HG02610 (cell line): ENCODE results near the gene TULP1.

Experiments used
- ATAC-seq: cut with Tn5 transposase; IDR thresholded peaks from one replicate; pipeline ENCODE4 v1.9.1; 2021; ENCODE audit warnings: mild to moderate bottlenecking, moderate library complexity; ENCODE audit not compliant: unreplicated experiment

TULP1 gene

DNA sequence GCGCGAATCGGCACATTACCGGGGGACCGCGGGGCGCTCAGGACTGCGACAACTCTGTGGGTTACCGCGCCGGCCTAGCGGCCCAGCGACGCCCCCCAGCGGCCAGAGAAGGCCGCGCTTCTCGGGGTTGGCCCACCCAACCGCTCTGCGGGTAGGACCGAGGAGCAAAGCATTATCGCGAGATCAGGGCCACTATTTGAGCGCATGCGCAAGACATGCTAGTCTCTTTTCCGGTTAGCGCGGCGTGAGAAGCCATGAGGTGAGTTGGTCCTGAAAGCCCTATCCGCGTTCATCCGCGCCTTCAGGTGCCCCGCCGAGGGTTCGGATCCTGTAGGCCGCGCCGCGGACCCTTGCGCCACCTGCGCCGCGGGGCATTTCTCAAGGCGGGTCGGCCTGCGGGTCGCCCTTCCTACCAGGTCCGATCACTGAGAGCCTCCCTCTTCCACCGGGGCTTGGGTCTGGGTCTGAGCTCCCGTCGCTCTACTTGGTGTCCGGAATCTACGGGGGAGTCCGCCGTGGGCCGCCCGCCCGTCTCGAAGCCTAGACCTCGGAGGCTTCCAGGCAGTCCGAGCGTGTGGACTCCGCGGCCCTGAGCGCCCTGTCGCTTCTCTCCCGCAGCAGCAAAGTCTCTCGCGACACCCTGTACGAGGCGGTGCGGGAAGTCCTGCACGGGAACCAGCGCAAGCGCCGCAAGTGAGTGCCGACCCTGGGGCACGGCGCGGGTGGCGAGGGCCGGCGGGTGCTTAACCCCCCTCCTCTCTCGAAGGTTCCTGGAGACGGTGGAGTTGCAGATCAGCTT, 44.3 kb downstream of the TULP1 start, which contains the start of gene RPL10A:
TSS of gene RPL10A (plus strand) at position 221 of the 799 bp plus-strand sequence. CDS start at position 255, 34 bp downstream.
- peak; percentile 81 for ATAC-seq

DNA sequence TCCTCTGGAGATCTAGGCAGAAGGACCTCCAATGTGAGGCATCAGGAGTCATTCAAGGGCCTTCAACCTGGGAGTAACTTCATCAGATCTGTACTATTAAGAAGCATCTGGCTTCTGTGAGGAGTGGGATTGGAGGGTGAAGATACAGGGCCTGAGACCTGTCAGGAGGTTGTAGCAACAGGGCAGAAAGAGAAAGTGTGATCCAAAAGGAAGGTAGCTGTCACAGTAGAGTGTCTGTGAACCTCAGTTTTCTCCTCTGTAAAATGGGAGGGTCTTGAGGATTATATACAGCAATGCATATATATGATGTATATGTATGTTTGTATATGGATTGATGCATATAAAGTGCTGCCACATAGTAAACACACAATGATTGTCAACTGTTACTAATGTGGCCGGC, 47.0 kb downstream of the TULP1 start:
- ATAC-seq = no peak

DNA sequence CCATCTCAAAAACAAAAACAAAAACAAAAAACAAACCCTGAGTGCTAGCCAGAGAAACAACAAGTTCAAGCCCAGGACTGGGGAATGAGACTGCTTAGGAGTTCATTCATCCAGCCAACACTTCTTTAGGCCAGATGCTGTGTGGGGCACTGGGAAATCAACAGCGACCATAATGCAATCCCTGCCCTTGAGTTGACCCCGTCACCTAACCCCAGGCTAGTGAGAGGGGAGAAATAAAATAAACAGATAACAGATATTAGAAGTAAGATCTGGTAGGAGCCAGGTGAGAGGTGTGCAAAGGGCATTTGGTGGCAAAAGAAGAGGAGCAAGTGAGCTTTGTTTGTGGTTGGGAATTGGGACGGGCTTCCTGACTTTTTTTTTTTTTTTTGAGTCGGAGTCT, 49.4 kb downstream of the TULP1 start:
- no peak for ATAC-seq

DNA sequence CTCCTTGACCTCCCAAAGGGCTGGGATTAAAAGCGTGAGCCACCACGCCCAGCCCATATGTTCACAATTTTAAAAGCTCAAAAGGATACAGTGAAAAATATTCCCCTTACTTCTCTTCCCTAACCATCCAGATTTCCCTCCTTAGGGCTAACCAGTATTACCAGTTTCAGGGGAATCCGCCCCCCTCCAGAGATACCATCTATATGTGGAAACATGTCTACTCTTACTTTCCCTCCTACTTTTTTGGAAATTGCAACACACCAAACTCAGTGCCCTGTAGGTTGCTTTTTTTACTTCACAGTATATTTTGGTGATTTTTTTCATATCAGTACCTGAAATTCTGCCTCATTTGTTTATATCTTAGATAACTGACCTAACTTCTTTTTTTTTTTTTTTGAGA, 51.4 kb downstream of the TULP1 start:
- ATAC-seq = no peak

DNA sequence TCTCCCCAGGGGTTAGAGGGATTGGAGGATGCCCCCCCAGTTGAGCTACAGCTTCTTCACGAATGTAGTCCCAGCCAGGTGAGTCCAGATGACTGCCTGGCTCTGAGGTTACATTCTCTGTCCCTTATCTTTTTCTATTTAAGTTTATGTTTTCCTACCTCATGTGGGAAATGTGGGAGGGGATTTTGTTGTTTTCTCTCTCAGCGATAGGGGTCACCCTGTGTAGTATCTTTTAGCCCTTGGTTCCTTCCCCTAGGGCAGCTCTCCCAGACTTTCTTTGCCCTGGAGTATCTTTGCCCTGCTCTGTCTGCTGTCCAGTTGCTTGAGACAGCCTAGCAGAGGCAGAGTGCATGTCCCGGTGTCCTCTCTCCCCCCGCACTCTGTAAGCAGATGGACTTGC, 54.8 kb downstream of the TULP1 start:
- ATAC-seq = no peak

DNA sequence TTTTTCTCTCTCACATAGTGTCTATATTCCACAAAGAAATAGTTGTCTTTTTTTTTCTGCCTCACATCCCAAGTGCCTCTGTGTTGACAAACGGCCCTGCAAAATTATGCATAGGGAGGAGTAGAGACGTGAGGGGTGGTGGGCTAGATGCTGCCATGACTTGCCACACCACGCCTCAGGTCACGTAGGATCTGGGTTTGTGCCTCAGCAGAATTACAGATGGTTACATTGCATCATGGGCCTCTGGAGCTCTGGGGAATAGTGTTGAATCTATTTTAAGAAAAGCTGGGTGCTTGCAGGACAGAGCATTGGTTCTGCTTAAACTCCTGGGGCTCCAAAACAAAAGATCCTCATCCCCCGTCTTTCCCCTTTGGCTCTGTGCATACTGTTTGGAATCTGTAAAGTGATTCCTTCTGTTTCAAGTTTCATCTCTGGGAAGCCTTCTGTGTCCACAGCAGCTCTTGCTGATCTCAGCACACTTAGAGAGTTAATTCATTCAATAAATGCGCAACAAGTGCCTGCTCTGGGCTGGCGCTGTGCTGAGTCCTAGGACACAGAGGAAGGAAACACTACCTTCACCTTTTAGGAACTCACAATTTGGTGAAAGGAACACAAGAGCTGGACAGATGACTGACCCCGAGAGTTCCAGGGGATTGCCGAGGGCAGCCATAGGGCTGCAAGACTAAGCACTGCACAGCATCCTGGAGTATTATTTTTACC, 58.1 kb downstream of the TULP1 start:
- ATAC-seq = no peak

DNA sequence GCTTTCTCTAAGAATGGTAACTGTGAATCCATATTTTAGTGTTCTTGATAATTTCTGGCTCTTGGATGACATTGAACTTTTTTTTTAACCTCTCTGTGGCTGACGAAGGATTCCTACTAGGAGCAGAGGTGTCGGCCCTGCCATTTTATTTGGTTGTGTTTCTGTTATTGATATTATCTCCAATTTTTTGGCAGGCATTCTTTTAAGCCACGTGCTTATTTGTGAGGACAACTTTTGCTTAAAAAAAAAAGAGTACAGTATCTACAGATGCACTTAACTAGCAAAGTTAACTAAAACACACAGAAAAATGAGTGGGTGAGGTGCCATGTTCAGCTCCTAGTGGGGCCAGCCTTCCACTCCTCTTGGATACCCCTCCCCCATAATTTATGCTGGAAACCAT, 59.5 kb downstream of the TULP1 start:
- ATAC-seq = no peak

DNA sequence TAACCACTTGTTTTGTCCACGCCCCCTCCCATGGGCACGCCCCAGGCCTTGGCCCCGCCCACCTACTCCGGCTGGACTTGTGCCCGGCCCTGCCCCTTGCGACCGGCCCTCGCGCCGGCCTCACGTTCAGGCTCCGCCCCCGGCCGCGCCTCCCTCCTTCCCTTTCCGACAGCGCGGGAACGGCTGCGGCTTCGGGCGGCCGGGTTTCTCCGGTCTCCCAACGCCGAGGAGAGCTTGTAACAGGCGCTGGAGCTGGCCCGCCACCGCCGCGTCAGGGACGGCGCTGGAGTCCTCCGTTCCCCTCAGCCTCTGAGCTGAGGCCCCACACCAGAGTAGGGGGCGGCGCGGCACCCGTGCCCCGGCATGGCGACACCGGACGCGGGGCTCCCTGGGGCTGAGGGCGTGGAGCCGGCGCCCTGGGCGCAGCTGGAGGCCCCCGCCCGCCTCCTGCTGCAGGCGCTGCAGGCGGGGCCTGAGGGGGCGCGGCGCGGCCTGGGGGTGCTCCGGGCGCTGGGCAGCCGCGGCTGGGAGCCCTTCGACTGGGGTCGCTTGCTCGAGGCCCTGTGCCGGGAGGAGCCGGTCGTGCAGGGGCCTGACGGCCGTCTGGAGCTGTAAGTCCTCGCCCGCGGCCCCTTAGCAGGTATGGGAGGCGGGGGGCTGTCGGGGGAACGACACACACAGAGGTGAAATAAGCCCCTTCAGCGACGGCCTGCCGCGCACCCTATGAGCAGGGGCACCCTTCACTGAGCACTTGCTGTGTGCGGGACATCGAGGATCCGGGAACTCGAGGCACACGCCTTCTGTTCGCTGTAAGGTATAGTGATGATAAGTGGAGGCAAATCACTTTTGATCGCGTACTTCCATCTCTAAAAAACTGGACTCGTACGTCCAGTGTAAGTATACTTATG, 60.3 kb downstream of the TULP1 start, which contains the start of gene FANCE:
TSS of gene FANCE (plus strand) at position 156 of the 908 bp plus-strand sequence. CDS start at position 364, 208 bp downstream.
- peak; percentile 93 for ATAC-seq

DNA sequence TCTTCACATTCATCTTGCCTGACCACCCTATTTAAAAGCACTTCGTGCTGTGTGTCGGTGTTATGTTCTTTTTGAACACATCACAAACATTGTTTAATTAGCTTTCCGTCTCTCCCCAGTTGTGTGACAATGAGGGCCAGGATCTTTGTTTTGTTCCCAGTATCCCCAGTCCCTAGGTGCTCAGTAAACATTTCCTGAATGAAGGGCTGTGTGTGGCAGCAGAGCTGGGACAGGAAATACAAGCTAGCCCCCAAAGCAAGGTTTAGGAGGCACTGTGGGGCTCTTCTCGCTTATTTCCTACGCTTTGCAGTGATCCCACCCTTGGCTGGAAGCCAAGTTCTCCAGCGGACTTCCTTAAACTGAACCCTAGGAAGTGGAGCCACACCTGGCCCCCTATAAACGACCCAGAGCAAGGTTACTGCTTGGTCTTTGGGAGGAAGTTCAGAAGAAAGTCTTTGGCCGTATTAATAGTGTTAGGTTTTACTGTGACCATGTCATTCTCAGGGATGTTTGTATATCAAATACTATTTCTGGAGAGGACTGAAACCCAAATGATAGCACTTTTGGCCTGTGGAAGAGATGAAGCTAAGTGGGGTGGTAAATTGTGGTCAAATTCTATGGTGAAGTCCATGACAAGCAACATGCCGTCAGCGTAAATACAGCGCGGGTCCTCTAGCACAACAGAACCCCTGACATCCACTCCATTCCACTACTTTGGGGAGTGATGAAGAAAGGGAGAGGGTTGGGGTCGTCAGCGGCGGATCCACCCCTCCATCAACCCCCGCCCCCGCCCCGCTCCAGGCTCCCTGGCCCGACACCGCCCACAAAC, 61.1 kb downstream of the TULP1 start:
- ATAC-seq = no peak

DNA sequence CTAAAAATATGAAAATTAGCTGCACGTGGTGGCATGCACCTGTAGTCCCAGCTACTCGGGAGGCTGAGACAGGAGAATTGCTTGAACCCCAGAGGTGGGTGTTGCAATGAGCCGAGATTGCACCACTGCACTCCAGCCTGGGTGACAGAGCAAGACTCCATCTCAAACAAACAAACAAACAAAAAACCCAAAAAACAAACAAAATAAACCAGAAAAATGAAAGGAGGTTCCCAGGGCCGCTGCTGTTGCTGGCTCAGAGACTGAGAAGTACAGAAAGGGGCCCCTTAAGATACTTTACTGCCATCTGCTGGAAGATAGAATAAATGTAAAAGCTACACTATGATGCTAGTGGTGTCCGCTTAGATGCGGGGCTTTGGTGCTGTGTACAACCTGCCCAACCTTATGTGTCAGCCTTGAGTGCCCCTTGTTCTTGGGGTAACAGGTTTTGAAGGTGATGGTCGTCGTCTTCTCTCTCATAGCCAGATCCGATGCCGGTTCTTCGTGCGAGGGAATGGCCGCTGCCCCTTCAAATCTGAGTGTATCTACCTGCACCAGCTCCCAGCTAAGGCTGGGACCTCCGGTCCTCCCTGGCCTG, 63.3 kb downstream of the TULP1 start:
- ATAC-seq = peak; percentile 40

DNA sequence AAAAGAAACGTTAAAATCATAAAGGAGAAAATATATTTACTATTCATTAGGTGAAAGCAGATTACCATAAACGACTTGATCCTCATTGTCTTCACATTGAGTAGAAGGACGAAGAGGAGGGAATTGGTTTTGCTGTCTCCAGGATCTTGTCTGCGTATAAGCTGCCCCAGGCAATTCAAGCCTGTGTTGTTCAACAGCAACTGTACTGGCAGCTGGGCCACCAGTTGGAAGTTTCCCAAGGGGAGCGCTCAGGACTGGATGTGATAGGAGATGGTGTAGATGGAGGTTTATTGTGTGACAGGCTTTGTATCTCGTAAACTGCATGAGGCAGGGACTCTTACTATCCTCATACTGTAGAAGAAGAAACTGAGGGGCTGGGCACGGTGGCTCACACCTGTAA, 64.5 kb downstream of the TULP1 start:
- no peak for ATAC-seq
